Fibroblast of skin of abdomen (primary cell): Measurements from ENCODE around the gene PLAGL2. TPM values are rescaled to one million over a fixed set of nuclear protein-coding genes. Genes with fewer than 3 reads are reported as not detected.
"Not testable (repeated sequence)": the region's sequence is repeated elsewhere in the genome, so short reads cannot be mapped to it uniquely, and the experiment has no call there.

ENCODE experiments used
- DNase-seq: peaks from one replicate; pipeline ENCODE4 v3.0.0-alpha.2; 2013
- polyA plus RNA-seq, 2 experiments: library from polyadenylated mRNA; unstranded; fragments of 120-200 nt; gene quantifications; one replicate each; pipeline ENCODE4 v1.2.1, GENCODE V29; 2013; ENCODE audit not compliant: insufficient read length in 2 of 2

PLAGL2 gene, protein sequence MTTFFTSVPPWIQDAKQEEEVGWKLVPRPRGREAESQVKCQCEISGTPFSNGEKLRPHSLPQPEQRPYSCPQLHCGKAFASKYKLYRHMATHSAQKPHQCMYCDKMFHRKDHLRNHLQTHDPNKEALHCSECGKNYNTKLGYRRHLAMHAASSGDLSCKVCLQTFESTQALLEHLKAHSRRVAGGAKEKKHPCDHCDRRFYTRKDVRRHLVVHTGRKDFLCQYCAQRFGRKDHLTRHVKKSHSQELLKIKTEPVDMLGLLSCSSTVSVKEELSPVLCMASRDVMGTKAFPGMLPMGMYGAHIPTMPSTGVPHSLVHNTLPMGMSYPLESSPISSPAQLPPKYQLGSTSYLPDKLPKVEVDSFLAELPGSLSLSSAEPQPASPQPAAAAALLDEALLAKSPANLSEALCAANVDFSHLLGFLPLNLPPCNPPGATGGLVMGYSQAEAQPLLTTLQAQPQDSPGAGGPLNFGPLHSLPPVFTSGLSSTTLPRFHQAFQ
- 12.6 TPM for polyA plus RNA-seq (2013, experiment 1 of 2; ENCODE audit: insufficient read length)
- 12.4 TPM for polyA plus RNA-seq (2013, experiment 2 of 2; ENCODE audit: insufficient read length)

DNA sequence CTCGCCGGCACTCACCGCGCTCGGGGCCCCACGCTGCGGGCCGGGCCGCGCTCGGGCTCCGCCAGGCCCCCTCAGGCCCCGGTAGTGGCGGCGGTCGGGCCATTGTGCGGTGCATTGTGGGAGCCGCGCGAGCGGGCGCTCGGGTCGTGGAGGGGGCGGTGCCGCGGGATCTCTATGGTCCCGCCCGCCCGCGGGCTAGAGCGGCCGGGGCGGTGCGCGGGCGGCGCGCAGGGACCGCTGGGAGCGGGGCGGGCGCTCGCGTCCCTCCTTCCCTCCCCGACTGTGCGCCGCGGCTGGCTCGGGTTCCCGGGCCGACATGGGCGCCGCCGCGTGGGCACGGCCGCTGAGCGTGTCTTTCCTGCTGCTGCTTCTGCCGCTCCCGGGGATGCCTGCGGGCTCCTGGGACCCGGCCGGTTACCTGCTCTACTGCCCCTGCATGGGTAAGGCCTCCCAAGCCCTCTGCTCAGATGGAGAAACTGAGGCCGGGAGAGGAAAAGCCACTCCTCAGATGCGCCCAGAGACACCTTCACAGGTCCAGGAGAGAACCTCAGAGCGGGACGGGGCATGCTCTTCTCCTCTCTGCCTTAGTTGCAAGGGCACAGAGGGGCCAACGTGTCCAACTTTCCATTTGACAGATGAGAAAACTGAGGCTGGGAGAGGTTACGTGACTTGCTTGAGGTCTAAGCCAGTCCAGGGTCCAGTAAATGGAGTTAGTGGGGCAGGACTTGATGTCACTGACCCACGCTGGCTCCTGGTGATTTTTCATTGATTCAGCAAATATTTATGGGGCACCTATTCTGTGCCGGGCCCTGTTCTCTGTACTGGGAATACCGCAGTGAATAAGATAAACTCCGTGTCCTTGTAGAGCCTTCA is at the start of gene PLAGL2, which contains the start of gene POFUT1:
Gene PLAGL2, minus strand, starts transcription at position 118 of the 873 bp plus-strand sequence. CDS start 5,565 bp downstream, outside the sequence.
Gene POFUT1, plus strand, starts transcription at position 255 of the 873 bp plus-strand sequence. Its CDS starts 62 bp downstream, at position 317.
- peak; percentile 89 for DNase-seq

DNA sequence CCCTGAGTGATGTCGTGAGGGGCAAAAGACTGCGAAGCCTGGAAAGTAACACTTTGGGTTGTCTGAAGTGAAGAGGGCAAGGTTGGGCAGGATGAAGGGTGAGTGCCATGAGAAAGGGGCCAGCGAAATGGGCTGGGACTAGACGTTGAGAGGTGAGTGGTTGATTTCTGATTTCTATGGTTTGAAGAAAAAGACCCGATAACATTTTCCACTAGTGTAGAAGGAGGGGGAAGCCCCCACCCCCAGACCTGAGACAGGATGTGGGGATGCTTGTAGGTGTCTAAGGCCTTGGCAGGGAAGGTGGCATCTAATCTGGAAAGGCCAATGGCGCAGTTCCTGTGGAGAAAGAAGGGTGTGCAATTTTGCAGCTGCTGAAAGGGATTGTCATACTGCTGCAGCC is 44.6 kb upstream of the PLAGL2 start:
- no peak for DNase-seq

DNA sequence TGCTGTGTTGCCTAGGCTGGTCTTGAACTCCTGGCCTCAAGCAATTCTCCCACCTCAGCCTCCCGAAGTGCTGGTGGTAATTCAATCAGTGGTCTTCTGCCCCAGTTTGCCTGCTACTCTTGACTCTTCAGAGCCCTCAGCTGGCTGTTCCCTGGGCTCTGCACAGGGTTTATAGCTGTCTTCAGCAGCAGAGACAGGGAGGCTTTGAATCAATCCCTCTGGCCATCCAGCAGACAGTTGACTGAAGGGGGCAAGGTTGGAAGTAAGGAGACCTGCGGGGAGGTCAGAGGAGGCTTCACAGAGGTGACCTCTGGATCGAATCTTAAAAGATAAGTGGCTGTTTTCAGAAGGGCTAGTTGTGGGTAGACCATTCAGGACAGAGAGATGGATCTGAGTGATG is 43.9 kb upstream of the PLAGL2 start:
- no peak for DNase-seq

DNA sequence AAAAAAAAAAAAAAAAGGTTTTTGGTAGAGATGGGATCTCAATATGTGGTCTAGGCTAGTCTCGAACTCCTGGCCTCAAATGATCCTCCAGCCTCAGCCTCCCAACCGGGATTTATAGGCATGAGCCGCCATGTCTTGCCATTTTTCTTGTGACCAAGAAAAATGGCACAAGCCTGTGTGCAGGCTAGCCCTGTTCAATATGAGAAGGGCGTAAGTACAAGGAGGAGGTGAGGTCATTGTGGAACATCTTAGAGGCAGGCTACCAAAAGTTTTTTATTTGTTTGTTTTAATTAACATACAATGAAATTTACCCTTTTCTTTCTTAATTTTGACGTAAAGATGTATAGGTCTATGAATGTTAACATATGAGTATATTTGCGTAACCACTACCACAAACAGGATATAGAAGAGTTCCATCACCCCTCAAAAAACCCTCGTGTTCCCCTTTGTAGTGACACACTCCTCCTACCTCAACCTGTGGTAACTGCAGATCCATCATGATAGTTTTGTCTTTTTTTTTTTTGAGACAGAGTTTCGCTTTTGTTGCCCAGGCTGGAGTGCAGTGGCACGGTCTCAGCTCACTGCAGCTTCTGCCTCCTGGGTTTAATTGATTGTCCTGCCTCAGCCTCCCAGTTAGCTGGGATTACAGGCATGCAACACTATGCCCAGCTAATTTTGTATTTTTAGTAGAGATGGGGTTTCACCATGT is 41.6 kb upstream of the PLAGL2 start:
- DNase-seq = no peak

DNA sequence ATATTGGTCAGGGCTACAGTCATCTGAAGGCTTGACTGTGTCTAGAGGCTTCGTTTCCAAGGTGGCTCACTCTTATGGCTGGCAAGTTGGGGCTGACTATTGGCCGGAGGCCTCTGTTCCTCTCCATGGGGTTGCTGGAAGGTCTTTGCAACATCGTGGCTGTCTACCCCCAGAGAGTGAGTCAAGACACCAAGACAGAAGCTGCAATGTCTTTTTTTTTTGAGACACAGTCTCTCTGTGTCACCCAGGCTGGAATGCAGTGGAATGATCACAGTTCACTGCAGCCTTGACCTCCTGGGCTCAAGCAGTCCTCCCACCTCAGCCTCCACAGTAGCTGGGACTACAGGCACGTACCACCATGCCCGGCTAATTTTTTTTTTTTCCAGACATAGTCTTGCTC is 40.5 kb upstream of the PLAGL2 start:
- DNase-seq = no peak

DNA sequence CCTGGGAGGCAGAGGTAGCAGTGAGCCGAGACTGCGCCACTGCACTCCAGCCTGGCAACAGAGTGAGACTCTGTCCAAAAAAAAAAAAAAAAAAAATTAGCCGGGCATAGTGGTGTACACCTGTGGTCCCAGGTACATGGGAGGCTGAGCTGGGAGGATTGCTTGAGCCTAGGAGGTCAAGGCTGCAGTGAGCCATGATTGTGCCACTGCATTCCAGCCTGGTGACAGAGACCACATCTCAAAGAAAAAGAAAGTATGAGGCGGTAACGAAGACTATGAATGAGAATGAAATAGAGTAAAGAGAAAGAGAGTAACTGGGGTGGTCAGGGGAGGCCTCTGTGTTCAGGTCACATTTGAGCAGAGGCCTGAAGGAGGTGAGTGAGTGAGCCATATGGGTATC is 38.7 kb upstream of the PLAGL2 start:
- DNase-seq = not testable (repeated sequence)

DNA sequence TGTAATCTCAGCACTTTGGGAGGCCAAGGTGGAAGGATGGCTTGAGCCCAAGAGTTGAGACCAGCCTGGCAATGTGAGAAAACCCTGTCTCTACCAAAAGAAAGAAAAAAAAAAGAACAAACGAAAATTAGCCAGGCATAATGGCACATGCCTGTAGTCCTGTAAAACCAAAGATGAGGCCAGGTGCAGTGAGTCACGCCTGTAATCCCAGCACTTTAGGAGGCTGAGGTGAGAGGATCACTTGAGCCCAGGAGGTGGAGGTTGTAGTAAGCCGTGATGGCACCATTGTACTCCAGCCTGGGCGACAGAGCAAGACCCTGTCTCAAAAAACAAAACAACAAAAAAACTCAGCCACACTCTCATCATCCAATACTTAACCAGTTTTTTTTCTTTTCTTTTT is 37.4 kb upstream of the PLAGL2 start:
- no peak for DNase-seq

DNA sequence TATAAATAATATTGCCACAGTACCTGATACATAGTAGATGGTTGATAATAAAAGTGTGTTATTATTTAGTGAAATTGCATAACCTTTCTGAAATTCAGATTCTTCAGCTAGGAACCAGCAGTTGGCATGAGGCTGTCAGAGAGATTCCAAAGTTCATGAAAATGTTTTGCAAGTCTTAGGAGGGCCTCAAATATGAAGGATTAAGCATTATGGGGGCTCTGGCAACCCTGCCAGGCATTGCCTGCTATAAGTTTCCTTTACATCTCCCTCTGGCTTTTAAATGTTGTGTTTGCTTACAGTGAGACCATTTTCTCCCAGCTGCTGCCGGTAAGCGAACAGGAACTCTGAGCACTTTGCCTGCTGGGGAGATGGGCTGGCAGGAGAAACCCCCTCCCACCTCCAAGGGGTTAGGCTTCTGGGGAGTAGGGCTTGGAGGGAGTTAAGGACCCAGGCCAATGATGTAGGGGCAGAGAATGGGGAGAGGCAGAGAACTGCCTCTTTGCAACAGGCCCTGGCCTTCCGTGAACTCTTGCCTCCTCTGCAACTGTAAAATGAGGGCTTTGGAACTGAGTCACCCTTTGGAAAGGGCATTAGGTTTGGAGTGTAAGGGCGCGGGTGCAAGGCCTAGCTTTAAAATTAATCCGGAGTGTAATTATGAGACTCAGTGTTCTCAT is 36.7 kb upstream of the PLAGL2 start:
- no peak for DNase-seq

DNA sequence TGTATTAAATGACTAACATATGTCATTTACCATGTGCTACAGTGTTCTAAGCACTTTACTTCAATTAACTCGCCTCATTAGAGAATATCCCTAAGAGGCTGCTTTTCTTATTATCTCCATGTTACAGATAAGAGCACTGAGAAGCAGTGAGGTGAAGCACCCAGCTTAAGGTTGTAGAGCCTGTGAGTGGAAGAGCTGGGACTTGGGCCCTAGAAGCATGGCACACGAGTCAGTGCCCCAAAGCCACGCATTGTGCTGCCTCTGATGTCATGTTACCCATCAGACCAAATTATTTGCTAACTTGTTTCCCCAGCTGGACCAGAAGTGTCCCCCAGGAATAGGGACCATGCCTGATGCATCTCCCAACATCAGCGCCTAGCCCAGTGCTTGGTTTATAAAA is 34.3 kb upstream of the PLAGL2 start:
- DNase-seq = no peak

DNA sequence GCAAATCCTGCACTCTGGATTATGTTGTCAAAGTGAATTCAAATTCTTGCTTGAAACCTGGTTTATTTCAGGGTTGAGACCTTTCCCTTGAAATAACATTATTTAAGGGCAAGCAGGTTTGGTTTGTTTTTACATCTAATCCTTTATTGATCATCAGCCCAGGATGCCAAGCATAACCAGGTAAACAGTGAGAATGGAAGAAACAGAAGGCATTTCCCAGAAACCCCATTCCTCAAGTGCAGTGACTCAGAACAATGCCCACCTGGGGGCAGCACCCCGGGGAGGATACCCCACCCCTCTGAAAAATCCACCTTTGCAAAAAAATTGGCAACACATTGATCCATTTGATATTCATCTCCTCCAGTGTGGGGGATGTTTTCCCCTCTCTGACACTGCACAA is 32.7 kb upstream of the PLAGL2 start:
- DNase-seq = no peak

DNA sequence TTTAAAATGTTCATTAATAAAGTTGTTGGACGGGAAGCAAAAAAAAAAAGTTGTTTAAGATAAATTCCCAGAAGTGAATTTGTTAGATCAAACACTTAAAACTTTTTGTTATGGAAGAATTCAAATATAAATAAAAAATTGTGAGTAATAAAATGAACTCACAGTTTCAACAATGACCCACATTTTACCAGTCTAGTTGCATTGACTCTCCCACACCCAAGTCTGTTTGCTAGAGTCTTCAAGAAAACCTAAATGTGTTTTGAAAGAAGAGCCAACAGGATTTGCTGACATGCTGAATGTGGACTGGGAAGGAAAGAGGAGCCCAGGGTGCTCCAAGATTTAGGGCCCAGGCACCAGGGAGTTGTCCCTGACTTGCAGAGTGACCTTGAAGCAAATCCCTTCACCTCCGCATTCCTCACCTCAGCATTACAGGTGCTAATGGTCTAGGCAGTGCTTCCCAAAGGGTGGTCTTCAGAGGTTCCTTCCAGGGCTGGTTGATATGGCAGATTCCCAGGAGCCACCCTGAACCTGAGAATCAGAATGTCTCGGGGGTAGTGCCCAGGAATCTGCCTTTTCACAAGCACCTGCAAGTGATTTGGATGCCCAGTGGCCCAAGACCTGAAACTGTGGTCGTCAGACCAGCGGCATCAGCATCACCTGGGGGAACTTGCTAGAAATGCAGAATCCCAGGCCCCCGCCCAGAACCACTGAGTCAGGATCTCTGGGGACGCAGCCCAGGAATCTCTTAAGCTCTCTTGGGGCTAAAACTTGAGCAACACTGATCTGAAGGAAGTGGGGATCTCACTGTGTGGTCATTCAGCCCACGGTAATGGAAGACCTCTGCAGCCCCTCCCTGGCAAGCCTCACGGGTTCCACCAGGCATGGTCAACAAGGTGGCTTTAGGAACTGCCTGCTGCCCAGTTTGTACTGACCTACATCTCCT is 31.2 kb upstream of the PLAGL2 start:
- DNase-seq = no peak

DNA sequence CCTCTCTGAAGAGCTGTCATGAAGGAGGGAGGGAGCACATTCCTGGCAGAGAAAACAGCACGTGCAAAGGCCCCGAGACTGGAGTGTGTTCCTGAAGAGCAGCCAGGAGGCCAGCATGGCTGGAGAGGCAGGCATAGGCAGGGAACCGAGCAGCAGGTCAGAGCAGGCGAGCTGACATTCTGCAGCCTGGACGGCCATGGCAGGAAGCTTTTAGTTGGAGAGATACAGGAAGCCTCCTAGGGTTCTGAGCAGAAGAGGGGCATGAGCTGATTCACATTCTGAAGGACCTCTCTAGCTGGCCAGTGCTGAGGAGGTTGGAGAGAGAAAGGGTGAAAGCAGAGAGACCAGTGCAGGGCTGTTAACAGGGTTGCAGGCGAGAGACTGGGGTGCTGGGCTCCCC is 29.9 kb upstream of the PLAGL2 start:
- DNase-seq = no peak

DNA sequence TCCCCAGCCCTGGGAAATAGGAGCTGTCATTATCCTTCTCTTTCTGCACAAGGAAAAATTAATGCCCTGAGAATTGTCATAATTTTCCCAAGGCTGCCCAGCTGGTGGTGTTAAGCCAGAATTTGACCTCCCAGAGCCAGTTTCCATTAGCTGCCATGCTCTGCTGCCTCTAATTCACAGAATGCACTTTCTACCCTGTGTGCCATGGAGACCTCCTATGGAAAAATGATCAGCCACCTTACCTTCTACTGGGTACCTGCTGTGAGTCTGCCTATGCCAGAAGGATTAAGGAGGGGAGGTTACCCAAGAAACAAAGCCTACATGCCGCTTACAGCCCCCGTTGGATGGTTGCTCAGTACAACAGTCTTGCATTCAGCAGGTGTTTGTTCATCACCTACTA is 29.3 kb upstream of the PLAGL2 start:
- no peak for DNase-seq

DNA sequence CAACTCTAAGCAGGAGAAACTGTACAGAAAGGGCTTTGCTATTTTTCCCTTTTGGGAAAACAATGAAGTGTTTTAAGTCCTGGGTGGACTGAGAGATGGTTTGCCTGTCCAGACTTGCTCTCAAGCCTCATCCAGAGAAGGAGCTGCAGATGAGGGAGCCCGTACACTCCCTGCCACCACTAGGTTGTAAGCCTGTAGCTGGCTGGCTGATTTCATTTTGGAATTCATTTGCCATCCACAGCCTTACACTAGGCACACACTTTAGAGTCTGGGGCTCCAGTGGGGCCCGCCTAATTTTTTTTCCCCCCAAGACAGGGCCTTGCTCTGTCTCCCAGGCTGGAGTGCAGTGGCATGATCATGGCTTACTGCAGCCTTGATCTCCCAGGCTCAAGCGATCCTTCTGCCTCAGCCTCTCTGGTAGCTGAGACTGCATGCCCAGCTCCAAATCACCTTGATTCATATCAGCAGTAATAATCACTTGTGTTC is 28.5 kb upstream of the PLAGL2 start:
- DNase-seq = no peak

DNA sequence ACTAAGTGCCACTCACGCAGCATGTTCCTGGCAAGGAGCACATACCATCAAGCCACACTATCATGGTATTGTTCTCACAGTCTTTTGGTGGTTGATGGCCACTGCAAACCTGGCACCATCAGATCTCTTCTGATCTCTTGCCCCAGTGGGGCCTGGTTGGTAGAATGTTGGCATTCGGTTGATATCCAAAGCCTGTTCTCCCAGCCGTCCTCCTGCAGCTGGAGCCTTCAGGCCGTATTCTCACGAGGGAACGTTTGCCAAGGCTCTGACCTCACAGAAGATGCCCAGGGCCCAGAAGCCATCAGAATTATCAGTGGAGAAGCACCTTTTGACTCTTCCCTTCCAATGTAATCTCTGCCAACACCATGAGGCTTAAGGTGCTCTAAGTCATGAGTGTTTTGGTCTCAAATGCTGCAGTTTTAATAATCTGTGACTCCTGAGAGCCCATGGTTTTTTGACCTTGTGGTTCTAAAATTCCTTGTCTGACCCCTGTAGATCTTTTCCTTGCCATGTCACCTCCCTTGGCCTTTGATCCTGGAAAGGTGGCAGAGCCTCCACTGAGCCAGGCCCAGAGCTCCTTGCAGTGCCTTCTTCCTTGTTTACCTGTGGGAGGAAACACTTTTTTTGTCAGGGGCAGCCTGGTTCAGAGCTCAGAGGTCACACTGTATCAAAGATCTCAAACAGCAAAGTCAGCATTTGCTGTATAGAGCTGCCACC is 27.9 kb upstream of the PLAGL2 start:
- no peak for DNase-seq

DNA sequence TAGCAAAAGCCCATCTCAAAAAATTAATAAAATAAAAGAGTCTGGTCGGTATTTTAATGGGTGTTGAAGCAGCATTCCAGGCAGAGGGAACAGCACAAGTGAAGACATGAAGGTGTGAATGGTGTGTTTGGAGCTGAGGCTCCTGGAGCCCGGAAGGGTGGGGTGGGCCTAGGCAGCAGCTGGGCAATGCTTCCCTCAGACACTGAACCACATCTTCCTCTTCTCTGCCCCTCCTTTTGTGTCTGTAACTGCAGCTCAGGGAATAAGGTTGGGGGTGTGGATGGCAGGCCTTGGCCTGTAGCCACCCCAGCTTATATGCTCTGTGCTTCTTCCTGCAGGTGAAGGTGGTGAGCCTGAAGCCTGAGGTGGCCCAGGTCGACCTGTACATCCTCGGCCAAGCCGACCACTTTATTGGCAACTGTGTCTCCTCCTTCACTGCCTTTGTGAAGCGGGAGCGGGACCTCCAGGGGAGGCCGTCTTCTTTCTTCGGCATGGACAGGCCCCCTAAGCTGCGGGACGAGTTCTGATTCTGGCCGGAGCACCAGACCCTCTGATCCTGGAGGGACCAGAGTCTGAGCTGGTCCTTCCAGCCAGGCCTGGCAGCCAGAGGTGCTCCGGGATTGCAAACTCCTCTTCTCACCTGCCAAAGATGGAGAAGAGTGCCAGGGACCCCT is 26.7 kb upstream of the PLAGL2 start:
- no peak for DNase-seq

DNA sequence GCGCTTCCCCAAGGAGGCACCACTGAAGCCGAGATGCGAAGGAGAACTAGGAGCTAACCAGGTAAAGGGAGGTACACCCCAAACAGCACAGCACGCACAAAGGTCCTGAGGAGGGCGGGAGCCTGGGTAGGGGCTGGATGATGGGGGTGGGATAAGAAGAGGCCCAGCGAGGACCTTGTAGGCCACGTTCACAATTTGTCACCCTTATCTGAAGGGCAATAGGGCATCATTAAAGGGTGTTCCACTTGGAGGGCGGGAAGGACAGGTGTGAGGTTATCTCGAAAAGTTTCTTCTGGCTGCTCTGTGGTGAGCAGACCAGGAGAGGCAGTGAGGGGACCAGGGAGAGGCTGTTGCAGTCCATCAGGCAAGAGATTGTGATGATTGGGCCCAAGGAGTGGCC is 25.7 kb upstream of the PLAGL2 start:
- no peak for DNase-seq

DNA sequence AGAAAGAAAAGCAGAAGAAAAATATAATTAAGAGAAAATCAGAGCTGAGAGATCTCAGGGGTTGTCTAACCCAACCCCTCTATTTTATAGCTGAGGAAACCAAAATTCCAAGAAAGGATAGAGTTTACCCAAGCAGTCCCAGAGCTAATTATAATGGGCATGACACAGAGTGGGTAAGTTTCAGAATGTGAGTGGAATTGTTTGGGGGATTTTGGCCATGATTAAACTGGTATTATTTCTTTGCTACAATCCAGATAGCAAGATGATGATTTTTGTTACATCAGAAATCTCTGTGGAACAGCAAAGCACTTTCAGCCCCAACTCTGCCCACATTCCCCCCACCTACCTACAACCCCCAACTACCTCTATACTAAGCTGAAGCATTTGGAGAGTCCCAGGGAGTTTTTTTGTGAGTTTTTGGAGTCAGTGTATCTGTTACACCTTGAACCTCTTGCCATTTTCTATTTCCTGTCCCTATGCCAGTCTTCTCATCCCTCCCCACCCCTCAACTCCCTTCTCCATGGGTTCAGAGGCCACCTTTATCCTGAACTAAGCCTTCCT is 24.9 kb upstream of the PLAGL2 start:
- no peak for DNase-seq

DNA sequence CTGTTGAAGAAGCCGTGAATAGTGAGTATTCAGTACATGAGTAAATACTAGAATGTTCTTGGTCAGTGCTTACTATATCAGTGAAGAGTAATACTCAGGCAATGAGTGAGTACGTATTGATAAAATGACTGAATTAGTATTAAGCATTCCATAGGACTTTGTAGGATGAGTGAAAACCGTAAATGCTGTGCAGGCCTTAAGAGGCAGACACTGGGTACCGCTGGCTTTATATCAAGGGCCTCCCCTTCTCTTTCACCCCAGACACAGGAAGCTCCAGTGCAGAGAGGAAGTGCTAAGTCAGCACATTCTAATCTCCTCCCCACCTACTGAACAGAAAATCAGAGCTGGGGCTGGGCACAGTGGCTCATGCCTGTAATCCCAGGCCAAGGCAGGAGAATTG is 24.3 kb upstream of the PLAGL2 start:
- peak; percentile 54 for DNase-seq
